Heart right ventricle (tissue), 16 donors: ENCODE results near the gene MEX3A. TPM values are rescaled to one million over a fixed set of nuclear protein-coding genes. Genes with fewer than 3 reads are reported as not detected.
A peak's percentile ranks its signal among the peaks of the same experiment; 100 is the strongest.

Experiments used
- ATAC-seq, 8 donors: fragments of 200-7000 bp; cut with Tn5 transposase; one replicate each; pipeline ENCODE4 v1.9.1; 2020; ENCODE audit warnings: mild to moderate bottlenecking in 8 of 8, moderate library complexity in 8 of 8, moderate number of reproducible peaks in 1 of 8
- DNase-seq, 2 donors: peaks; one replicate each; pipeline ENCODE4 v3.0.0-alpha.2; 2020
- H3K27ac ChIP-seq, 10 donors: fragments of 200-600 bp; sonication (generic) in 2 of 10; one replicate each; pipeline versions ENCODE4 v1.5.0 to v1.8.0; 2020 to 2022; ENCODE audit warnings: mild to moderate bottlenecking in 3 of 10
- H3K27me3 ChIP-seq, 7 donors: fragments of 200-600 bp; one replicate each; pipeline ENCODE4 v1.8.0; 2021 to 2022; ENCODE audit warnings: mild to moderate bottlenecking in 2 of 7
- H3K36me3 ChIP-seq, 9 donors: fragments of 200-600 bp; sonication (generic) in 1 of 9; one replicate each; pipeline versions ENCODE4 v1.5.0 to v1.8.0; 2020 to 2022; ENCODE audit warnings: mild to moderate bottlenecking in 2 of 9
- H3K4me1 ChIP-seq, 9 donors: fragments of 200-600 bp; sonication (generic) in 1 of 9; one replicate each; pipeline versions ENCODE4 v1.5.0 to v1.8.0; 2020 to 2022; ENCODE audit warnings: mild to moderate bottlenecking in 4 of 9
- H3K4me3 ChIP-seq, 10 donors: fragments of 200-600 bp; sonication (generic) in 2 of 10; one replicate each; pipeline versions ENCODE4 v1.5.0 to v1.8.0; 2020 to 2022; ENCODE audit warnings: mild to moderate bottlenecking in 7 of 10, moderate library complexity in 2 of 10
- H3K9me3 ChIP-seq, 11 donors: fragments of 200-600 bp in 10 of 11; sonication (generic) in 2 of 11; one replicate each; pipeline versions ENCODE4 v1.5.0 to v1.8.0; 2013 to 2022; ENCODE audit warnings: mild to moderate bottlenecking in 2 of 11, control low read depth in 1 of 11, moderate library complexity in 1 of 11
- CTCF ChIP-seq, 9 donors: fragments of 200-600 bp; sonication (generic) in 2 of 9; IDR thresholded peaks; one replicate each; pipeline versions ENCODE4 v1.5.0 to v1.8.0; 2021 to 2022; ENCODE audit warnings: antibody characterized with exemption in 9 of 9, mild to moderate bottlenecking in 5 of 9, moderate library complexity in 1 of 9
- WGBS, 2 donors: extraction: QIAGEN DNeasy Blood & Tissue Kit; methylation state at CpG; one replicate each; pipeline ENCODE4 v1.1.7; 2013; ENCODE audit warnings: inconsistent platforms in 1 of 2; 5-methylcytosine and 5-hydroxymethylcytosine counted together
- intact Hi-C, 10 donors: fragments of 100-400 bp; cut with DNase I; formaldehyde crosslinking; loops; one replicate each; pipeline versions ENCODE4 v1.11.1 to v1.14.2; 2022
- polyA plus RNA-seq, 2 donors: library from polyadenylated mRNA; stranded (reverse); fragments of 200-250 nt; gene quantifications; one replicate each; pipeline ENCODE4 v1.2.3, GENCODE V29; 2013
- total RNA-seq, 10 donors: library from RNA; stranded (reverse); fragmentation: NEBNext Ultra II Directional in 3 of 10; extraction: Animal tissue kit (Norgen Biotek cat#: 25700) in 3 of 10; gene quantifications; one replicate each; pipeline versions ENCODE4 v1.2.1 to v1.2.4, GENCODE V29; 2021 to 2023
- donor health status: Arrhythmogenic right ventricular cardiomyopathy.
- donor health status: ischemic (EF 13 %, LVEDD 7.1; RV severe dilation, severe dysfunction).
- donor health status: healthy with polysubstance abuse.
- donor health status: DM: no; HTN: yes; CAD: no.
- donor health status: DM: no; HTN: no; CAD: no.
- donor health status: ischemic (EF 25% LVEDD 6.9; RV normal size, moderate dysfunction).
- donor health status: ischemic (EF 25% LVEDD 5.7; RV mildly dilated, moderate dysfunction).
- donor health status: healthy.
- donor health status: DM: yes; HTN: yes; CAD: no.
- donor health status: Ischemic cardiomyopathy.
- donor health status: ischemic (EF 35%, LVEDD 5.7; RV mildly dilated, moderate dysfunction).
- donor health status: nonischemic (EF 11% LVEDD 7.7; RV severe dilation, severe dysfunction).
- donor health status: DM: yes; HTN: yes; CAD: no.
- donor health status: PGD.
- donor health status: ischemic (EF 29% LVEDD 5.4; RV normal size, mild dysfunction).
- donor health status: nonischemic (EF 23%, LVEDD 6.1; RV moderate dilation, normal function).

Gene MEX3A
- total and polyA plus RNA-seq, 12 donors, result 0.09 to 0.31 (median 0.19) TPM

DNA sequence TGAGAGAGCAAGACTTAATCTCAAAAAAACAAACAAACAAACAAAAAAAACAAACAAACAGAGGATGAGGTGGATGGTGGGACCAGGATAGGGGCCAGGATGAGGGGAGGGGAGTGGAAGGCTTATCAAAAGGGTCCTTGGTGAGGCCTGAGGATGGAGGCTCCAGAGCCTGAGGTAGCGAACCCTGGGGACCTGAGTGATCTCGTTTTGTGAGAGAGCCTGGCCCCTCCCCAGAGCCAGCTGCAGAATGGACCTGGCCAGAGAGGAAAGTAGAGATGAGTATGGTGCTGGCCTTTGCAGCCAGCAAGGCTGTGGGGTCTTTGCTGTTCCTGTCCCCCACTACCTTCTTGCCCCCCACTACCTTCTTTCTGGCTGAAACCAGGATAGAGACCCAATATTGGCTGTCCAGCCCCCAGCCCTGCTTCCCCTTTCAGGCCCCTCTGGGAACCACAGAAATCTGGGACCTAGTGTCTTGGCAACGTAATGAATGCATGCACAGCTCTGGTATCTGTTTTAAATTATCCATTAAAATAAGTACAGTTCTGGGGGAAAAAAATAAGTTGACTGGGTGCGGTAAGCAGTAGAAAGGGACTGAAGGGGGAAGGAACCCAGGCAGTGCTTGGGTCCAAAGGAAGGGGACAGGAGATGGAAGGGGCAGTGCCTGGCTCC lies 31.2 kb upstream of the MEX3A start:
- intact Hi-C loops, result no loop called here
- ATAC-seq (no peak), DNase-seq (no peak)
- Histone ChIP-seq H3K9me3 (no peaks in the 10 kb centered on the region), H3K27me3 (peaks cover 0 to 7% (median 0%) of the 10 kb centered on the region in 7 donors), H3K36me3 (peaks cover 0 to 11% (median 0%) of the 10 kb centered on the region in 9 donors), H3K27ac (peak overlapping the region in 9 of 10 donors; percentile 93 to 100 (median 98)), H3K4me3 (peak overlapping the region in 2 of 10 donors; percentile 95 to 99), H3K4me1 (peaks cover 13 to 53% (median 34%) of the 10 kb centered on the region in 9 donors)
- no peak for TF ChIP-seq CTCF (IDR thresholded peaks at IDR 0.05)
- WGBS, 2 donors, result 47 to 55% methylated on average over 4 of the region's 4 CpGs

DNA sequence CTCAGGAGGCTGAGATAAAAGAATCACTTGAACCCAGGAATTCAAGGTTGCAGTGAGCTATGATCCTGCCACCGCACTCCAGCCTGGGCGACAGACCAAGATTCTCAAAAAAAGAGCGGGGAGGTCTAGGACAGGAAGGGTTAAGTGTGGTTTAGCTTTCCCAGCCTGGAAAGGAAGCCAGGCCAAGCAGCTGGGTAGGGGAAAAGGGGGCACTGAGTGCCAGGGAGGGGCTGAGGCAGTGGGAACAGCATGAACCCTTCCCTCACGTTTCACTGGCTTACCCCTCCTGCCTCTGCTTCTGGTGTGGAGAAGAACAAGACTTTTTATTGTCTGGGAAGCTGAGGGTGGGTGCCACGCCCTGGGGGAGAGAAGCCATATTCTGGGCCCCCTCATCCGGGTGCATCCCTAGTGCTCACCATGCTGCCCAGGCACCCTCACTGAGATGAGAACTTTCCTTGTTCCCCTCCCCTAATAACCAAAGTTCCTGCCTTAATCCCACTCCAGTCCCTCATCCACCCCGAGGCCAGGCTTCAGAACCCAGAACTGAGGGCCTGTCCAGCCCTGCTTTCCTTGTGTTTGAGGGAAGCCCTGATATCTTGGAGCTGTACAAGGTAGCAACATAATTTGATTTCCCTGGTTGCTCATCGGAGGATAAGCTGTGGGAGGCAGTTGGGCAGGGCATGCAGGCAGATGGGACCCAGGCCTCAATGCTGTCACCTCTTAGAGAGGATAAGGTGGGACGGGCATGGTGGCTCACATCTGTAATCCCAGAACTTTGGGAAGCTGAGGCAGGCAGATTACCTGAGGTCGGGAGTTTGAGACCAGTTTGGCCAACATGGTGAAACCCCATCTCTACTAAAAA lies 30.2 kb upstream of the MEX3A start:
- Histone ChIP-seq H3K36me3 (peaks cover 0 to 5% (median 0%) of the 10 kb centered on the region in 9 donors), H3K4me1 (peaks cover 8 to 53% (median 32%) of the 10 kb centered on the region in 9 donors), H3K27ac (peak overlapping the region in 7 of 10 donors; percentile 2 to 100 (median 37)), H3K4me3 (no peak overlapping the region), H3K27me3 (peaks cover 0 to 7% (median 0%) of the 10 kb centered on the region in 7 donors), H3K9me3 (no peaks in the 10 kb centered on the region)
- intact Hi-C loops, result no loop called here
- 69 to 78% methylated on average over 10 of the region's 10 CpGs for WGBS, 2 donors
- ATAC-seq, result no peak
- DNase-seq, result no peak
- no peak for TF ChIP-seq CTCF (IDR thresholded peaks at IDR 0.05)

DNA sequence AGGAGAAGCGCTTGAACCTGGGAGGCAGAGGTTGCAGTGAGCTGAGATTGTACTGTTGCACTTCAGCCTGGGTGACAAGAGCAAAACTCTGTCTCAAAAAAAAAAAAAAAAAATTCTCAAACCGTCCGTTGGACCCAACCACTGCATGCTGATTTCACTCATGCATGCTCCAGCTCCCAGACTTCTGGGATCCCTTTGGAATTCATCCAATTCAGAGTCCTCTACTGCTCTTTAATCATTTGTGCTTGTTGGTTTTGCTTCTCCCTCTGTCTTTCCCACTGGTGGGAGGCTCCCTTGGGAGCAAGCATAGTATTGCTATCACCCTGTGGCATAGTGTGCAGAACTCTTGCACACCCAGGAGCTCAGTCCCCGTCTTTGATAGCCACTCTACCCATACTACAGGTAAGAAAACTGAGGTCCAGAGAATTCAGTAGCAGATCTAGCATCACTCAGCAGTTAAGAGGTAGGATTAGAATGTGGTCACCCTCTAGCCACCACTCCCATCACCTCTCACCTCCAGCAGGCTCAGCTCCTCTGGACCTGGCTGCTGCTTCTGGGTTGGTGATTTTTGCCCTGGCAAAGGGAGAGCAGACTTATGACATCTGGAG lies 29.2 kb upstream of the MEX3A start:
- 69 to 78% methylated on average over 4 of the region's 4 CpGs for WGBS, 2 donors

More for the DNA sequence above, 29.2 kb upstream of the MEX3A start:
- Histone ChIP-seq H3K27me3 (peaks cover 0 to 7% (median 0%) of the 10 kb centered on the region in 7 donors), H3K4me3 (no peak overlapping the region), H3K4me1 (peaks cover 11 to 53% (median 32%) of the 10 kb centered on the region in 9 donors), H3K9me3 (no peaks in the 10 kb centered on the region), H3K27ac (peak overlapping the region in 4 of 10 donors; percentile 2 to 100 (median 42)), H3K36me3 (peaks cover 0 to 4% (median 0%) of the 10 kb centered on the region in 9 donors)
- no peak for ATAC-seq
- intact Hi-C loops, result no loop called here
- TF ChIP-seq CTCF (IDR thresholded peaks at IDR 0.05), result no peak
- DNase-seq, result no peak
